DMS79 treated with DMSO at 0.1 percent for 48 hours (cell line): ENCODE data around the gene LAMP2.
A peak's percentile ranks its signal among the peaks of the same experiment; 100 is the strongest.
"Not testable (repeated sequence)": the region's sequence is repeated elsewhere in the genome, so short reads cannot be mapped to it uniquely, and the experiment has no call there.

Experiments used
- DNase-seq: peaks from one replicate; lab custom pipeline; 2025; lab: John Stamatoyannopoulos, UW

The LAMP2 gene

DNA sequence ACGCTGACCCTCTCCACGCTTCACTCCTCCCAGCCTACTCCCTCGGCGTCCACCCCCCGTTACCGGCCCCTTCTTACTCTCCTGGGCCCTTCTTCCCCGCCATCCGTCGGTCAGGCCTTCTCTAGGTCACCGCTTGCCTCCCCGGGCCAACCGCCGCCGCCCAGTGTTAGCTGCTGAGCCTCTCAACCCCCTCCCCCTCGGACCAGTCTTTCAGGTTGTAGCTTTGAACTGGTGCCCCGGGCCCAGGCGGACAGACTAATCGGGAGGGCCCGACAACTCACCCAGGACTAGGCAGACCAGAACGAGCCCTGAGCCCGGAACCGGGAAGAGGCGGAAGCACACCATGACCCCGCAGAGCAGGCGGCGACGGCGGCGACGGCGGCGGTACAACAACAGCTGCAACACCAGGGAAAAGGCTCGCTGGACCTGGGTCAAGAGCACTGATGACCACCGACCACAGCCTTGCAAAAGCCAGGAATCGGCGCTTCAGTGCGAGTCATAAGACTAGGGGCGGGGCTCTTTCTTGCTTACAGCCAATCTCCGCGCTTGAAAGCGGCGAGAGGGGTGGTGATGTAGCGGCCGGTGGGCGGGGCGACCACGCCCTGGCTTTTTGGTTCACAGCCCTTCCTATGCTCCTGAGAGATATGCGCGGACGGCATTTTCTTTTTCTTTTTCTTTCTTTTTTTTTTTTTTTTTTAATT is at the start of gene LAMP2:
Gene LAMP2 (minus strand): TSS at position 472 of the 701 bp plus-strand sequence. CDS start 127 bp downstream, at position 345.
- DNase-seq = peak; percentile 54

- DNase-seq = no peak
These were observed 48.8 kb upstream of the LAMP2 start for GRCh38 chrX:120517936-120518335.

DNA sequence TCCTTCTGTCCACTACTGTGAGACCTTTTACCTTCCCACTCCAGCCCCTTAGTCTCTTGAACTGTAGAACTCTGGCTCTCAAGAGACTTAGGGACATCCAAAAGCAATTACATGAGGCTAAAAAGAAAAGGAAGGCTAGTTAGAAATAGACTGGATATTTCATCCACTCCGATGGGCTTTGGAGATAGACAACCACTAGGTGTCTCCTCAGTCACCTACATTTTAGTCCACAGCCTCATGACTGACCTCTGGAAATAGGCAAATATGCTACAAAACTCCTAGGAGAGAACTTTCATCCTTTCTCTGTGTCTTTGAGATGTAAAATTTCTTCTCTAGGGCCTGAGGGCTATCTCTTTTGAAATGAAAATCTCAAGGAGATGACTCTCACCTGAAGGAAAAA is 45.1 kb upstream of the LAMP2 start:
- no peak for DNase-seq

DNA sequence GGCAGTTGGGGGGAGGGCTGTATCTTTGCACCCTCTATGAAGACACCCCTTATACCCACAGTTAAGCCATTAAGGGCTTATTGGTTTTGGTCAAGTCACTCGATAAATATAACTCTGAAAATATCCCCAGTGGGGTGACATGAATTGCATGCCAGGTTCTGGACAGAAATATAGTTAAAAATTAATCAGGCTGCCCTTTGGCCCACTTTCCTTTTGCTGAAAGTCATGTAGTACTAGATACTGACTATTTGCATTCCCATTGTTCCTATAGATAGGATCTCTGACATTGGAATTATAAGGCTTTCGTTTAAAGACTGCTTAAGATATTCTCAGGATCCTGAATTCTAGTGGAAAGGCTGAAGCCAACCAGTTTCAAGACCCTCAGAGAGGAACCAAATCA is 43.5 kb upstream of the LAMP2 start:
- DNase-seq = no peak

DNA sequence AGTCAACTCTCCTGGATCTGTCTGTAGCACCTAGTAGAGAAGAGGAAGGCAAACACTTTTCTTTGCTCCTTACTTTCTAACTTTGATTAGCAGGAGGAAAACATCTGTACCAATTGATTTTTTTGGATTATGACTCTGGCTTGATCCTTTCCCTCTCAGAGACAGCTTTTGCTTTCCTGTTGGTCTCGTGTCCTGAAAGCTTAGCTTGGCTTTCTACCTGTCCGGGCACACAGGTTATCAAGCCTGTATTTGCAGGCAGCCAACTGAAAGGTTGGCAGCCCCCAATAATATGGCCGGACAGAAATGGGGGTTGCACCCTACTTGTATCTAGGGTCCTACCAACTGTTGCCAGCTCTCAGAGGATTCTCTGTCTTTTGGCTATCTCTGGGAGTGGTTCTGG is 43.1 kb upstream of the LAMP2 start:
- no peak for DNase-seq

- DNase-seq = no peak
These were observed 35.5 kb upstream of the LAMP2 start for GRCh38 chrX:120504569-120504968.

DNA sequence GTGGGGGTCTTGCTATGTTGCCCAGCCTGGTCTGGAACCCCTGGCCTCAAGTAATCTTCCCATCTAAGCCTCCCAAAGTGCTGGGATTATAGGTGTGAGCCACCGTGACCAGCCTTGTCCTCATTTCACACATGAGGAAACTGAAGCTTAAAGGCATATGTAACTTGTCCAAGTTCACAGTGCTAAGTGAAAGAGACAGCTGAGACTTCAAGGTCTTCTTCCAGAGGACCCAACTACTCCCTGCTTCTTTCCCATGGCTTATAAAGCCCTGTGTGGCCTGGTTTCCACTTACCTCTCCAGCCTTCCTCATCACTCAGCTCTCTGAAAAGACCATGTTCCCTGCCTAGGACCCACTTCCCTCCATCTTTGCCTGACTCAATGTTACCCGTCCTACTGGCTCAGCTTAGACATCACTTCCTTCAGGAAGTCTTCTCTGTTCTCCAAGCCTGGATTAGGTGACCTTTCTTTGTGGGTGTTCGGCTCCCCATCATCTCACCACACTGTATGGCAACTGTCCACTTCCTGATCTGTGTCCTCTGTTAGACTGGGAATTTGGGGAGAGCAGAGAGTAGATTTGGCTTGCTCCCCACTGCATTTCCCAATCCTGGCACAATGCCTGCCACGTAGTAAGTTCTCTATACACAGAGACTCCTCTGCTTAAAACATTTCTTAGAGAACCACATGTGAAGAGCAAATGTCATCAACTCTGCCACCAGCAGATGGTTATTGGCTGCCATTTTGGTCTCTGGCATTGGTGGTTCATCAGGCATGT is 30.4 kb upstream of the LAMP2 start:
- no peak for DNase-seq

GRCh38 chrX:120490119-120490518 is 21.0 kb upstream of the LAMP2 start:
- not testable (repeated sequence) for DNase-seq

DNA sequence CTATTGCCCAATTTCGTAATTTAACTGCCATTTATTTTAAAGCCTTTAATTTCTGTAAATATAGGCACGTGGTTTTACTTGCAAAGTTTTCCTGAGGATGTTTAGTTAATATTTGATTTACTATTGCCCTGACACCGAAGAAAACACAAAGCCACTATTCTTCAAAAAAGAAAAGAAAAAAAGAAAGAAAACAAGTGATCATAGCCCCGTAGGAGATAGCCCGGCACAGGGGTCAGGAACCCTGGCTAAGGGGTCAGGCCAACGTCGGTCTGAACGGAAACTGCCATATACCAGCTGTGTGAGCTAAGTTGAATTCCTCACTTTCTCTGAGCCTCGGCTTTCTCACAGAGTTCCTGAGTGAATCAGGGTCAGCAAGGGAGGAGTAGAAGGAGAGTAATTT is 17.7 kb upstream of the LAMP2 start:
- DNase-seq = no peak

DNA sequence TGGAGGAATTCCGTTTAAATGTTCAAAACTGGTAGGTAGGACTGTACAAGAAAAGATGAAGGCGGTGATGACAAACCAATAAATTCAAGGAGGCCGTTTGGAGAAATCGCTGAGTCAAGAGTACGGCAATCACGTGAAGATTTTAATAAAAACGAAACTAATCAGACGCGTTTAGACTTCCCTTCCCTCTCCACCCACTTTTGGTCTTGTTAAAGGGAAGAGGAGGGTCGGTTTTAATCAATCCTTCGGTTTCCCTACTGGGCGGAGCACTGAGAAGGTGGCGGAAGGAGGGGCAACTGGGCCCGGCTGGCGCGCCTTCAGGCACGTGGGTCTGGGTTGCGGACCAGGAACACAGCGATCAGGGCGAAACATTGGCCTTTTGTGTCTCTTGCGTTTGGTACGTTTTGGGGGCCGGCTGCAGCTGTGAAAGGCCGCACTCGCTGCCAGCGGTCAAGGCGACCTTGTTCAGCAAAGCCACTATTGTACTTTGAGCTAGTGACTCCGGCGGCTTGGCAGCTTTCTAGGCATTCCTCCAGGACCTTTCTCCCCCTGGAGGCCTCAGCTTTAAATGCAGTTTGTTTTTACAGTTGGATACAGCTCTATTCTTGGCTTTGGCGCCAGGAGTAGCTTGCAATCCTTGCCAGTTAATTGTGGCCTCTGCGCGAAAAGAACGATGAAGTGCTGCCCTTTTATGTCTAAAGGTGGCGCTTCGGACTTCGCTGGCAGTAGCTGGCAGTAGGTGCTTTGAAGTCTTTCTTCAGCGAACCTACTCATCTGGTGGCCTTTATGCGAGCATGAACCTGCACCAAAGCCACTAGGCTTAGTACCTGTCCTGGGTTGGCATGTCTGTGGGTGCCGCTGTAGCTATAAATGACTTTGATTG is 16.8 kb upstream of the LAMP2 start:
- peak; percentile 77 for DNase-seq

DNA sequence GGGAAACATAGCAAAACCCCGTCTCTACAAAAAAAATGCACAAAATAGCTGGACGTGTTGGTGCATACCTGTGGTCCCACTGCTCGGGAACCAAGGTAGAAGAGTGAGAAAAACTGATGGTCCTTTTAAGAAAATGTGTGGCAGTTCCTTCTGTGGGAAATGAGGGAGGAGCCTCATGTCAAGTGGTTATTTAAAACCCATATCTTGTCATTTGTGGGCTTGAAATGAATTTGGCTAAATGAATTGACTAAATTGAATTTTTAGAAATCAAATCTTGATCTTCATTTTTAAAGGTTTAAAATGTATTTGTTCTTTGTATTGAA is 16.2 kb upstream of the LAMP2 start:
- DNase-seq = no peak

- DNase-seq = no peak
These were observed 8.4 kb upstream of the LAMP2 start for GRCh38 chrX:120477453-120477852.

DNA sequence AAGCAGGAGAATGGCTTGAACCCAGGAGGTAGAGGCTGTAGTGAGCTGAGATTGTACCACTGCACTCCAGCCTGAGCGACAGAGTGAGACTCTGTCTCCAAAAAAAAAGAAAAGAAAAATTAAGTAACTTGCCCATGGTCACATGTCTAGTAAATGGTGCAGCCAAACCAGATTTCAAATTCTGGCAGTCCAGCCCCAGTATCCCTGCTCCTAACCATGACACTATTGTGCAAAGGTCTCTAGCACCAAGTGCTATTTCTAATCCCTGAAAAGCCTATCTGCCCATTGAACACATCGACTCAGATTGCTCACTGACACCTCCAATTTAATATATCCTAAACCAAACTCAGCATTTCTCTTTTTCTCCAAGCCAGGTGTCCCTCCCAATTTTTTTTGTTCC is 7.6 kb upstream of the LAMP2 start:
- DNase-seq = no peak

GRCh38 chrX:120475447-120475846 is 6.4 kb upstream of the LAMP2 start:
- peak; percentile 9 for DNase-seq

DNA sequence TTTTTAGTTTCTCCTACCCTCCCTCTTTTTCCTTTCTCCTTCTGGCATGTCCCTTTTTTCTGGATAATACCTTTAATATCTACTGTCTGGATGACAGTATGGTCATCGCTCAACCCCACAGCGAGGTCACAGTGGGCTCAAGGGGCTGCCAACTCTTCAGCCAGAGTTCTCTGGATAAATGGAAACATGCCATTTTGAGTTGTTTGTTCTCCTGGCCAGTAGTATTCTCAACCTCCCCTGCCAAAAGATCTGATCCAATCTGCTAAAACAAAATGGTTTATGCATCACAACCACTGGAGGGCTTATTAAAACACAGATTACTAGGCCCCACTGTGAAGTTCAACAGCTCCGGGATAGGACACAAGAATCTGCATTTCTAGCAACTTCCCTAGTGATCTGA is 5.0 kb upstream of the LAMP2 start:
- no peak for DNase-seq

DNA sequence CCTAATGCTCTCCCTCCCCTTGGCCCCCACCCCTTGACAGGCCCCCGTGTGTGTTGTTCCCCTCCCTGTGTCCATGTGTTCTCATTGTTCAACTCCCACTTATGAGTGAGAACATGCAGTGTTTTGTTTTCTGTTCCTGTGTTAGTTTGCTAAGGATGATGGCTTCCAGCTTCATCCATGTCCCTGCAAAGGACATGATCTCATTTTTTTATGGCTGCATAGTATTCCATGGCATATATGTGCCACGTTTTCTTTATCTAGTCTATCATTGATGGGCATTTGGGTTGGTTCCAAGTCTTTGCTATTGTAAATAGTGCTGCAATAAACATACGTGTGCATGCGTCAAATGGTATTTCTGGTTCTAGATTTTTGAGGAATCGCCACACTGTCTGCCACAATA is 561 bp upstream of the LAMP2 start:
- not testable (repeated sequence) for DNase-seq

- no peak for DNase-seq
These were observed 644 bp downstream of the LAMP2 start for GRCh38 chrX:120468479-120468824.

GRCh38 chrX:120468071-120468470 is 1.0 kb downstream of the LAMP2 start:
- no peak for DNase-seq

- DNase-seq = no peak
These were observed 4.7 kb downstream of the LAMP2 start for GRCh38 chrX:120464411-120464810.

- peak; percentile 14 for DNase-seq
These were observed 5.9 kb downstream of the LAMP2 start for GRCh38 chrX:120463241-120463640.

DNA sequence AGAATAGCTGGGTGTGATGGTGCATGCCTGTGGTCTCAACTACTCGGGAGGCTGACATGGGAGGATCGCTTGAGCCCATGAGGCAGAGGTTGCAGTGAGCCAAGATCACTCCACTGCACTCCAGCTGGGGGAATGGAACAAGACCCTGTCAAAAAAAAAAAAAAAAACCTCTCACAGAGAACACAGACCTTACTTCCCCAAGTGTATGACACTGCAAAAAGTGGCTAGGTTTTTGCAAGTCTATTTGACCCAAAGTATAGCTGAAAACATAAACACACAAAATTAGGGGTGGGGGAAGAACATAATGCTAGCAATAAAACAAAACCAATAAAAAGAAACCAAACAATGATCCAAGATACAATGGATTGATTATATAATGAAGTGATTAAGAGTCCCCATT is 6.7 kb downstream of the LAMP2 start:
- no peak for DNase-seq

GRCh38 chrX:120459309-120459708 is 9.8 kb downstream of the LAMP2 start:
- DNase-seq = peak; percentile 14

GRCh38 chrX:120457766-120458180 is 11.3 kb downstream of the LAMP2 start:
- peak; percentile 80 for DNase-seq
